ENCODE data around the gene PPP2R2C. TPM values are rescaled to one million over a fixed set of nuclear protein-coding genes. Genes with fewer than 3 reads are reported as not detected.

The PPP2R2C gene
- total and polyA plus RNA-seq, 2 of the 4 experiments (the other 2 are of a cell fraction), result 0.03 TPM; not detected in 1

- H2BK15ac ChIP-seq (ENCODE audit: low read depth, low read length), result no peak overlapping the region
- POLR2A ChIA-PET (ENCODE audit: unreplicated experiment), result interaction anchor here (0.6 kb wide), 1 partner anchor 86 kb away, joined by 4 read pairs; no protein-coding TSS in a partner anchor
- H3K9ac ChIP-seq (ENCODE audit: low read depth, low read length), result no peak overlapping the region
- H4K20me1 ChIP-seq (ENCODE audit: insufficient read depth, low read length), result no peaks in the 10 kb centered on the region
- no peak overlapping the region for H2BK120ac ChIP-seq (ENCODE audit: low read depth, low read length)
- no peaks in the 10 kb centered on the region for H3K4me1 ChIP-seq (ENCODE audit: control insufficient read depth, insufficient read depth, low read length)
- H2BK20ac ChIP-seq (ENCODE audit: low read depth, low read length), result no peak overlapping the region
- no peak overlapping the region for H2AK5ac ChIP-seq (ENCODE audit: low read depth, low read length)
- intact Hi-C loops (cut with micrococcal nuclease), result no loop called here
- no peak overlapping the region for H4K91ac ChIP-seq (ENCODE audit: insufficient read depth, low read depth, low read length)
- no peak overlapping the region for H2AFZ ChIP-seq (replicated peaks; ENCODE audit: low read length, poor library complexity)
- 51% methylated on average over 5 of the region's 6 CpGs; no CpG with 5 or more reads in 1 of the 2 experiments for WGBS, 2 experiments (ENCODE audit: extremely low coverage in 2 of 2, insufficient read length in 1 of 2)
- dilution Hi-C loops (cut with HindIII; ENCODE audit: low sequenced_read_pairs, unreplicated experiment), result no loop called here
- H2AK9ac ChIP-seq (replicated peaks; ENCODE audit: low read depth, low read length, poor library complexity), result no peak overlapping the region
- H3K56ac ChIP-seq (ENCODE audit: extremely low read depth, insufficient read depth, low read length), result no peak overlapping the region
- no peak overlapping the region for H3K23ac ChIP-seq (ENCODE audit: low read depth, low read length)
- CTCF ChIA-PET, result no interaction called here
- no peak overlapping the region for H3K18ac ChIP-seq (ENCODE audit: low read depth, low read length)
- H3K27me3 ChIP-seq (ENCODE audit: control insufficient read depth, insufficient read depth, low read length), result peaks cover 20% of the 10 kb centered on the region
- no peak for TF ChIP-seq MAZ (IDR thresholded peaks at IDR 0.05; ENCODE audit: borderline replicate concordance, low read depth, low read length)
- TF ChIP-seq USF2 (IDR thresholded peaks at IDR 0.05; ENCODE audit: low read depth, low read length), result no peak
- TF ChIP-seq CHD1 (IDR thresholded peaks at IDR 0.05; ENCODE audit: low read depth, low read length), result no peak
- TF ChIP-seq, protein P1, sequence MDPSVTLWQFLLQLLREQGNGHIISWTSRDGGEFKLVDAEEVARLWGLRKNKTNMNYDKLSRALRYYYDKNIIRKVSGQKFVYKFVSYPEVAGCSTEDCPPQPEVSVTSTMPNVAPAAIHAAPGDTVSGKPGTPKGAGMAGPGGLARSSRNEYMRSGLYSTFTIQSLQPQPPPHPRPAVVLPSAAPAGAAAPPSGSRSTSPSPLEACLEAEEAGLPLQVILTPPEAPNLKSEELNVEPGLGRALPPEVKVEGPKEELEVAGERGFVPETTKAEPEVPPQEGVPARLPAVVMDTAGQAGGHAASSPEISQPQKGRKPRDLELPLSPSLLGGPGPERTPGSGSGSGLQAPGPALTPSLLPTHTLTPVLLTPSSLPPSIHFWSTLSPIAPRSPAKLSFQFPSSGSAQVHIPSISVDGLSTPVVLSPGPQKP (IDR thresholded peaks at IDR 0.05; ENCODE audit: borderline replicate concordance, low read depth, low read length), result no peak
- no peak for TF ChIP-seq RCOR1 (IDR thresholded peaks at IDR 0.05; ENCODE audit: insufficient replicate concordance, low read length)
- TF ChIP-seq RFX5 (IDR thresholded peaks at IDR 0.05; ENCODE audit: low read depth, low read length), result no peak
- TF ChIP-seq FOS (IDR thresholded peaks at IDR 0.05; ENCODE audit: low read depth, low read length), result no peak
- no peak for TF ChIP-seq POLR2A (IDR thresholded peaks at IDR 0.05; ENCODE audit: low read depth, low read length)
- no peak for TF ChIP-seq BHLHE40 (IDR thresholded peaks at IDR 0.05; ENCODE audit: low read depth, low read length)
- no peak for TF ChIP-seq NFE2L2 (IDR thresholded peaks at IDR 0.05; ENCODE audit: low read depth, low read length)
- no peak for TF ChIP-seq SMC3 (IDR thresholded peaks at IDR 0.05; ENCODE audit: low read depth, low read length)
- no peak for TF ChIP-seq CTCF (conservative IDR thresholded peaks at IDR 0.05; ENCODE audit: low read depth, low read length)
- TF ChIP-seq CEBPB (IDR thresholded peaks at IDR 0.05; ENCODE audit: low read depth, low read length), result no peak
- TF ChIP-seq MXI1 (IDR thresholded peaks at IDR 0.05; ENCODE audit: borderline replicate concordance, low read depth, low read length), result no peak
- H3K14ac ChIP-seq (replicated peaks; ENCODE audit: low read depth, low read length), result no peak overlapping the region
- no peak overlapping the region for H3K4me3 ChIP-seq (ENCODE audit: insufficient read depth, low read depth, low read length)
- H3K9me3 ChIP-seq (ENCODE audit: control insufficient read depth, insufficient read depth, low read length), result no peaks in the 10 kb centered on the region
- H4K8ac ChIP-seq (ENCODE audit: low read depth in 2 of 2, low read length in 2 of 2), result no peak overlapping the region
- H3K27ac ChIP-seq (ENCODE audit: insufficient read depth, low read length), result no peak overlapping the region
- H3K4me2 ChIP-seq (ENCODE audit: low read depth, low read length), result no peak overlapping the region
- no peak for DNase-seq
- no peaks in the 10 kb centered on the region for H3K9me1 ChIP-seq (ENCODE audit: insufficient read depth, low read length)
- no peak overlapping the region for H2BK5ac ChIP-seq (ENCODE audit: low read depth, low read length, poor library complexity, severe bottlenecking)
- no TSS peak for BruUV-seq (replicated peaks)
- H4K5ac ChIP-seq (ENCODE audit: low read depth, low read length), result no peak overlapping the region
- in situ Hi-C loops (cut with MboI; ENCODE audit: low sequenced_read_pairs), result no loop called here
- no peaks in the 10 kb centered on the region for H3K36me3 ChIP-seq (ENCODE audit: control insufficient read depth, insufficient read depth, low read length)
- H3K79me1 ChIP-seq (ENCODE audit: low read depth in 1 of 2, low read length in 2 of 2), result no peaks in the 10 kb centered on the region
- no peak for ATAC-seq (ENCODE audit: low read depth)
- no peak overlapping the region for H3K4ac ChIP-seq (ENCODE audit: low read depth, low read length)
Observed at GRCh38 chr4:6364146-6364545, 108.3 kb downstream of the PPP2R2C start.

All from IMR-90 (cell line).